A673 (cell line): ENCODE data around the gene KRTAP25-1.

ENCODE experiments used
- CTCF ChIP-seq: fragments of 300-800, 200-600 bp; sonication (generic); conservative IDR thresholded peaks from 2 replicates; pipeline ENCODE4 v1.5.1; 2017; ENCODE audit warnings: low read depth, mild to moderate bottlenecking, antibody characterized with exemption, low read length, moderate library complexity, mixed read lengths
- EZH2 ChIP-seq: fragments of 200-600 bp; sonication (generic); IDR thresholded peaks from 2 replicates; pipeline ENCODE4 v1.6.1; 2017; ENCODE audit warnings: borderline replicate concordance, low read depth, mild to moderate bottlenecking, mixed read lengths, antibody characterized with exemption, low read length; ENCODE audit not compliant: poor library complexity, severe bottlenecking

DNA sequence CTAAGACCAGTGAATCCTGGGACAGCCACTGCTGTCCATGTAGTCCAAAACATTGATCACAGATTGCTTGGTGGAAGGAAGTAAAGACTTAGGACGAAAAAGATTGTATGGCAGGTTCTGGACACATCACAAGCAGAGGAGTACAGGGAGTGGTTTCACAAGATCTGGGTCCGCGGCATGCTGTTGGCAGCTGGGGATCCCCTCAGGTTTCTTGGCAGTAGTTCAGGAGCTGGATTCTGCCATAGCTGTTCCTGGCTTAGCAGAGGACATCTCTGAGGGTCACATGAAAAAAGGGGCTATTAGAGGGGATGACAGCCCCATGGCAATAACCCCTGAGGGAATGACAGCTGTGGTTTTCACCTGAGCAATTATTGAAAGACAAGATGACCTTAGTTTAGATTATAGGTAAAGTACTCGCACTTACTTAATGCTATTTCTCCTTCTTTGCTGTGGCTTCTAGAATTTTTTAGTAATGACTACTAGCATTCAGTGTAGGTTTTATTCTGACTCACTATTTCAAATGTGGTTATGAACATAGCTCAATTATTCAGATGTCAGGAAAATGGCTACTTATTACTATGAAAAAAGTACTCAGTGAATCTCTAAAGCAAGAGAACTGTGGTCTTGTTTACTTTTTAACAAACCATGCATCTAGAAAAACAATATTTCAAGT lies 40.0 kb upstream of the KRTAP25-1 start:
- TF ChIP-seq EZH2 (no peak), CTCF (no peak)
